NCI-H2196 treated with DMSO at 0.1 percent for 48 hours (cell line): ENCODE data around the gene MYO9B.

Source experiments
- DNase-seq: peaks from one replicate; lab custom pipeline; 2025; ENCODE audit not compliant: unreplicated experiment; lab: John Stamatoyannopoulos, UW

MYO9B gene, protein sequence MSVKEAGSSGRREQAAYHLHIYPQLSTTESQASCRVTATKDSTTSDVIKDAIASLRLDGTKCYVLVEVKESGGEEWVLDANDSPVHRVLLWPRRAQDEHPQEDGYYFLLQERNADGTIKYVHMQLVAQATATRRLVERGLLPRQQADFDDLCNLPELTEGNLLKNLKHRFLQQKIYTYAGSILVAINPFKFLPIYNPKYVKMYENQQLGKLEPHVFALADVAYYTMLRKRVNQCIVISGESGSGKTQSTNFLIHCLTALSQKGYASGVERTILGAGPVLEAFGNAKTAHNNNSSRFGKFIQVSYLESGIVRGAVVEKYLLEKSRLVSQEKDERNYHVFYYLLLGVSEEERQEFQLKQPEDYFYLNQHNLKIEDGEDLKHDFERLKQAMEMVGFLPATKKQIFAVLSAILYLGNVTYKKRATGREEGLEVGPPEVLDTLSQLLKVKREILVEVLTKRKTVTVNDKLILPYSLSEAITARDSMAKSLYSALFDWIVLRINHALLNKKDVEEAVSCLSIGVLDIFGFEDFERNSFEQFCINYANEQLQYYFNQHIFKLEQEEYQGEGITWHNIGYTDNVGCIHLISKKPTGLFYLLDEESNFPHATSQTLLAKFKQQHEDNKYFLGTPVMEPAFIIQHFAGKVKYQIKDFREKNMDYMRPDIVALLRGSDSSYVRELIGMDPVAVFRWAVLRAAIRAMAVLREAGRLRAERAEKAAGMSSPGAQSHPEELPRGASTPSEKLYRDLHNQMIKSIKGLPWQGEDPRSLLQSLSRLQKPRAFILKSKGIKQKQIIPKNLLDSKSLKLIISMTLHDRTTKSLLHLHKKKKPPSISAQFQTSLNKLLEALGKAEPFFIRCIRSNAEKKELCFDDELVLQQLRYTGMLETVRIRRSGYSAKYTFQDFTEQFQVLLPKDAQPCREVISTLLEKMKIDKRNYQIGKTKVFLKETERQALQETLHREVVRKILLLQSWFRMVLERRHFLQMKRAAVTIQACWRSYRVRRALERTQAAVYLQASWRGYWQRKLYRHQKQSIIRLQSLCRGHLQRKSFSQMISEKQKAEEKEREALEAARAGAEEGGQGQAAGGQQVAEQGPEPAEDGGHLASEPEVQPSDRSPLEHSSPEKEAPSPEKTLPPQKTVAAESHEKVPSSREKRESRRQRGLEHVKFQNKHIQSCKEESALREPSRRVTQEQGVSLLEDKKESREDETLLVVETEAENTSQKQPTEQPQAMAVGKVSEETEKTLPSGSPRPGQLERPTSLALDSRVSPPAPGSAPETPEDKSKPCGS (N-terminal part only)

DNA sequence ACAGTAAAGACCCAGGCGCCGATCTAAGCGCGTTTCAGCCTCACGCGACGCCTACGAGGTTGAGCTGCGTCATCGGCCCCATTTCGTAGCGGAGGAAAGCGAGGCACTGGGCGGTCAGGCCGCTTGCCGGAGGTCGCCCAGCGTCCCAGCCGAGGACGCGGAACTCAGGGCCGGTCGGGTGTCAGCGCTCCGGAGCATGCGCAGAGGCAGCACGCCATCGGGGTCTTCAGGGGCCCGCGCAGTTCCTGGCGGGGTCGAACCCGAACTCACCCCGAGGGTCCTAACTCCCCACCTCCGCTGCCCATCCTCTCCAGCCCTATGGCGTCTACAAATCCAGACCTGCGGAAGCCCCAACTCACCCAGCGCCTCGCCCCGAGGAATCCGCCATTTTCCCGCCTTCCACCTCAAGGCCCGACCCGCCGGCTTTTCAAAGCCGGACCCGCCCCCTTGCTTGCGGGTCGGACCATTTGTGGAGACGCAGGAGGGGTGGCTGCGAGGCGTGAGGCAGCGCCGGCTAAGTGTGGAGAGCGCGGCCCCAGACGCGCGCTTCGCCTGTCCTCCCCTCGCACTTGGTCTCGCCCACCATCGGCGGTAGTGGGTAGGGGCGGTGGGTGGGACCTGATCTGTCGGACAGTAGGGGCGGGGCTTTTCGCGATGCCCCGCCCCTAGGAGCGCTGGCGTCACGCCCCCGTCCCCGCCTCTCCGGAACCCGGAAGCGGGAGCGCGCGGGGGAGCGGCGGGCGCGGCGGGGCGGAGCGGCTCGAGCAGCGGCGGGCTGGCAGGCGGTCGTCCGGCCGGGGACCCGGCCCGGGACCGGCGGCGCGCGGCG lies at the start of gene MYO9B, which contains the start of gene HAUS8:
MYO9B (plus strand) TSS at position 743 of the 829 bp plus-strand sequence. CDS start 25,941 bp downstream, outside the sequence.
HAUS8 (minus strand) TSS at position 418 of the 829 bp plus-strand sequence; CDS start at position 388, 30 bp downstream.
- peak; percentile 95 for DNase-seq

DNA sequence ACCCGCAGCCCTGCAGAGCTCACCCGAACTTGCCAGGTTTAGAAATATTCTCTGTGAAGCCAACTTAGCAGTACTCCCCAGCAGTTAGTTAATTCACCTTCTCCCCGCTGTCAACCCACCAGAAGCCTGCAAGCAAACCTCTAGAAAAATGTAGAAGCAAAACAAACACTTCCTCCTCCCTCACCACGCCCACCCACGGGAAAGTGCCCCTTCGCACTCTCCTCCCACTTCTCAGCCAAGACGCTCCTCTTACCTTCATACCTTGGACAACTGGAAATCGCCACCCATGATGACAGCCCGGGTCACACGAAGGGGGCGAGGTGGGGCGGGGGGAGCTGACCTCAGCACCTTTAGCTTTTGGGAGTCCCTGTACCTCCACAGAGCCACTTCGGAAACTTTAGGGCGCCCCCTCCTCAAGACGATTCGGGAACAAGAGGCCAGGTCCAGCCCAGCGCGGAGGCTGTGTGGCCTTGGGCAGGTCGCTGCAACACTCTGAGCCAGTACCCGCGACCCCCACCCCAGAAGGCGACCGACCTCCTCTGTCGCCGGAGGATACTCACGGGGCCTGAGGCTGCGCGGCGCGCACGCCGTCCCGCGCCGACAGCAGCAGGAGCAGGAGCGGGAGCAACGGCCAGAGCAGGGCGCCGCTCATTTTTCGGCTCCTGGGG lies 49.5 kb upstream of the MYO9B start:
- no peak for DNase-seq

DNA sequence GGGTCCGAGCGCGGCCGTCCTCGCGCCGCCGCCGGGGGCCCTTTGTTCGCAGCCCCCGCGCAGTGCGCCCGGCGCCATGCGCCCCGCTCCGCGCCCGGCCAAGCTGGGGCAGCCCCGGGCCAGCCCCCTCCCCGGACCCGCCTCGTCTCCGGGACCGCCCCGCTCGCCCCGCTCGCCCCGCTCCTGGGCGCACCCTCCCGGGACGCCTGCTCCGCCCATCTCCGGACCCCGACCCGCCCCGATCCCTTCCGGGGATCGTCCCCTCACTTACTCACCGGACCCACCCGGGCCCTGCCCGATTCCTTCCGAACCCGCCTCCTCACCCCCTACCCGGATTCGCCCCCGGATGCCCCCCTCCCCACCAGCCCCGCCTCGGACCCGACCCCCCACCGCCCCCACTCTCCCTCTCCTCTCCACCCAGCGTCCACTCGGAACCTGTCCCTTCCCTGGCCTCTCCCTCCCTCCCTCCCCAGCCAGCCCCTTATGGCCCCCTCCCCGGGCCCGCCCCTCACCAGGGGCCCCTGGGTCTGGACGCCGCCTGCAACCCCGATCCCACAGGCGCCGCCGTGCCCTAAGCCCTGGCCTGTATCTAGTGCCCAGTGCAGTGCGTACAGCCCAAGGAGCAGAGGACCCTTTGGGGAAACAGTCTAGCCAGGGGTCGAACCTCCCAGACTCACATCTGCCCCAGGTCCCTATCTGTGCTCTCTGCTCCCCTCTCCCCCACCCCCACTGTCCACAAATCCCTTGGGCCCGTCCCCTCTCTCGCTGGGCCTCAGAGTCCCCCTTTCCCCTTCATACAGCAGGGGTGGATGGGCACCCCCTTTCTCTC lies 48.7 kb upstream of the MYO9B start, which contains the start of gene CPAMD8:
CPAMD8 (minus strand) TSS at position 105 of the 829 bp plus-strand sequence. CDS start 168 bp downstream, outside the sequence.
- no peak for DNase-seq

DNA sequence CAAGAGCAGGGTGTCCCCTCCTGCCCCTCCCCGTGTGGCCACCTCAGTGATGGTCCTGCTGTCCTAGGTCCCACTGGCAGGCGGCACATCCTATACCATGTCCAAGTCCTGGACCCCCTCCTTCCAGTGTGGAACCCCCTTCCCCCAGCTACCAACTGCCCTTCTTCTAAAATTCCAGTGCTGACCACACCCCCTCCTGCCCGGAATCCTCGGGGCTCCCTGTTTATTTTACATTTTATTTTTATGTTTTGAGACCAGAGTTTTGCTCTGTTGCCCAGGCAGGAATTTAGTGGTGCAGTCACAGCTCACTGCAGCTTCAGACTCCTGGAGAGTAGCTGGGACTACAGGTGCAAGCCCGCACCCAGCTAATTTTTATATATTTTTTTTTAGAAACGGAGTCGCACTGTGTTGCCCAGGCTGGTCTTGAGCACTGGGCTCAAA lies 48.0 kb upstream of the MYO9B start:
- DNase-seq = no peak

DNA sequence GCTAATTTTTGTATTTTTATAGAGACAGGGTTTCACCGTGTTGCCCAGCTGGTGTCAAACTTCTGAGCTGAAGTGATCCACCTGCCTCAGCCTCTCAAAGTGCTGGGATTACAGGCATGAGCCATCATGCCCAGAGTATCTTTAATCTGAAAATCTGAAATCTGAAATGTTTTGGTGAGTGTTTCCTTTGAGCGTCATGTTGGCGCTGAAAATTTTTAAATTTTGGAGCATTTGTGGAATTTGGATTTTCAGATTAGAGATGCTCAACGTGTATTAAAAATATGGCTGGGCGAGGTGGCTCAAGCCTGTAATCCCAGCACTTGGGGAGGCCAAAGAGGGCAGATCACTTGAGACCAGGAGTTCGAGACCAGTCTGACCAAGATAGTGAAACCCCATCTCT lies 43.8 kb upstream of the MYO9B start:
- no peak for DNase-seq

DNA sequence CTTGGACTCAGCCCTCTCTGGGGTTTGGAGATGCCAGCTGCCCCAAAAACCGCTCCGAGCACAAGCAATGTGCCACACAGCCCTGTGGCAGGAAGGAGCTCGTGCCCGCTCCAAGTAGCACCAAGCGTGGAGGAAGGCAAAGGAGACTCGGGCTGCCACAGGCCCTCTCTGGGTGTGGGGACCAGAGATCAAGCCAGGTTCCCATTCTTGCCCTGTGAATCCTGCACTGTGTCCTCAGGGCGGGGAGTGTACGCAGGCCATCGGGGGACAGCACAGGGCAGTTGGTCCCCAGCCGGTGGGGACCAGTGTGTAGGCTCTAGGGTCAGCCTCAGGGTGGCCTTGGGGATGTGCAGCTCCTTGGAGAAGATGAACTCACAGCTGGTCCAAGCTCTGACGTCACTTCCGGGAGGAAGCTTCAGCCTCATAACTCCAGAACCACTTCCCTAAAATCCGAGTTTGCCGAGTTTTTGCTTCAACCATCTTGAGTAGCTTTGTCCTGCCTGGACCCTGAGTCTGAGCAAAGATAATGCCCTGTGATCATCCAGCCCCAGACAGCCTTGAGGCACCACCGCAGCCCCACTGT lies 39.6 kb upstream of the MYO9B start:
- no peak for DNase-seq

DNA sequence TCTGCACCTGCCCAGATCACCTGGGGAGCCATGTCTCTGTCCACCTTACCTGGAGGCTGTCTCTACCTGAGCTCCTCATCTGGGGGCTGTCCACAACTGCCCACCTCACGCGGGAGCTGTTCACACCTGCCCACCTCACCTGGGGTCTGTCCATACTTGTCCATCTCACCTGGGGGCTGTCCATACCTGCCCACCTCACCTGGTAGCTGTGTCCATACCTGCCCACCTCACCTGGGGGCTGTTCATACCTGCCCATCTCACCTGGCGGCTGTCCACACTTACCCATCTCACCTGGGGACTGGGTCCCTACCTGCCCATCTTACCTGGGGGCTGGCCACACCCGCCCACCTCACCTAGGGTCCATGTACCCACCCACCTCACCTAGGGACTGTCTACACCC lies 38.9 kb upstream of the MYO9B start:
- no peak for DNase-seq

DNA sequence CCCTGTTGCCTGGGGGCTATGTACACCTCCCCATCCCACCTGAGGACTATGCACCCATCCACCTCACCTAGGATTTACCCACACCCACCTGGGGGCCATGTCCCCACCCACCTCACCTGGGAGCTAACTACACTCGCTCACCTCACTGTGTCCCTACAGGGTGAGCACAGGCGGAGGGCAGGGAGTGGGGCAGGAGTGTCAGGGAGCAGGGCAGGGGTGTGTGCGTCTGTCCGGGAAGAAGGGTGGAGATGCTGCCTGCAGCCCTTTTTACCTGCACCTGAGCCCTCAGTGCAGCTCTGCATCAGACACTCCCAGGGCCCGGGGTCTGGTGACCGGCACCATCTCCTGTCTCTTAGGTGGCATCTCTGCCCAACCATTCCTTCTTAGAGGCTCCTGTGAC lies 38.4 kb upstream of the MYO9B start:
- DNase-seq = no peak

DNA sequence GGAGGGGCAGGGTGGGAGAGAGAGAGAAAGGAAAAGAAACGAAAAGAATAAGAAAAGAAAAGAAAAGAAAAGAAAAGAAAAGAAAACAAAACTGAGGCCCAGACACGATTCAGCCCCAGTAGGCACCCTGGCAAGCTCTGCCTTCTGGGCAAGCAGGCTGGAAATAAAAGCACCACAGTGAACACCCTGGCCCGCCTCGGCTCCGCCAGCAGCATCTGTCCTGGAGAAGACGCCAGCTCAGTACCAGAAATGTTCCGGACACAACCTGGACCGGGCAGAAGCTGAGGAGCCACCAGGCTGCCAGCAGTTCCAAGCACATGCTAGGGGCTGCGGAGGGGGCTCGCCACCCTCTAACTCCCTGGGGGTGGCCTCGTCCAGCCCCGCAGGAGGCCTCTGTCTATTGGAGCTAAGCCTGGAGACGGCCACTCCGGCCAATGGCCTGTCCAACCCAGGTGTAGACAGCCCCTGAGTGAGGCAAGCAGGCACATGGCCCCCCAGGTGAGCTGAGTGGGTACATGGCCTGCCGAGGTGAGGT lies 37.5 kb upstream of the MYO9B start:
- no peak for DNase-seq

DNA sequence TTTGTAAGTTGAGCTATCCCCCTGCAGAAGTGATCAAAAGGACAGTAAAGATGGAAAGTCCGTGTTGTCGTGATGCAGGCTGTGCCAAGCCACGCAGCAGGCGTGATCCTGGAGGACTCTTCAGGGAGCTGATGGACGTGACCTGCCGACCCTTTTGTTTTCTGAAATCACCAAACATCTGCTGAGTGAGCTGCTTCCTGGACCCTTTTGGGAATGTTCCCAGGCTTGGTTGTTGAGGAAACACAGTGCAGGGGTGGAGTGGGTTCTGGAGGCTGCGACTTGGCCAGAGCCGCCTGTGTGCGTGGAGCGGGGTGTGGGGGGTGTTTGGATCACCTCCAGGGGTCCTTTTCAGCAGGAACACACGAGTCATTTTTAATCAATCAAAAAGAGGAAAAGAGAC lies 33.6 kb upstream of the MYO9B start:
- no peak for DNase-seq

DNA sequence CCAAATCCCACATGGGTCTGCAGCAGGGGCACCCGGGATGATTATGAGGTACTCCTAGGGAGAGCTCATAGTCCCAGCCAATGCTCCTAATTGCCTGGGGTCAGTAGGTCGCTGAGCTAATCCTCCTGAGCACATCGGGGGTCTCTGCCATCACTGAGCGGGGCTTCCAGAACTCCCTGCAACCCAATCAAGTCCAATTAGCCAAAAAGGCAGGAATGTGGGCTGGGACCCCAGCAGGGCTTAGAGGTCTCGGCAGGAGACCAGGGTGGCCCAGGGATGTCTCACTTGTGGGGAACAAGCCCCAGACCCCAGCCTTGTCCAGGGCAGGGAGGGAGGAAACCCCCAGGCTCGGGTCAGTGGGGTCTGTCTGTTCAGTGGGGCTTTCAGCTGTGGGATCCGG lies 31.8 kb upstream of the MYO9B start:
- no peak for DNase-seq

DNA sequence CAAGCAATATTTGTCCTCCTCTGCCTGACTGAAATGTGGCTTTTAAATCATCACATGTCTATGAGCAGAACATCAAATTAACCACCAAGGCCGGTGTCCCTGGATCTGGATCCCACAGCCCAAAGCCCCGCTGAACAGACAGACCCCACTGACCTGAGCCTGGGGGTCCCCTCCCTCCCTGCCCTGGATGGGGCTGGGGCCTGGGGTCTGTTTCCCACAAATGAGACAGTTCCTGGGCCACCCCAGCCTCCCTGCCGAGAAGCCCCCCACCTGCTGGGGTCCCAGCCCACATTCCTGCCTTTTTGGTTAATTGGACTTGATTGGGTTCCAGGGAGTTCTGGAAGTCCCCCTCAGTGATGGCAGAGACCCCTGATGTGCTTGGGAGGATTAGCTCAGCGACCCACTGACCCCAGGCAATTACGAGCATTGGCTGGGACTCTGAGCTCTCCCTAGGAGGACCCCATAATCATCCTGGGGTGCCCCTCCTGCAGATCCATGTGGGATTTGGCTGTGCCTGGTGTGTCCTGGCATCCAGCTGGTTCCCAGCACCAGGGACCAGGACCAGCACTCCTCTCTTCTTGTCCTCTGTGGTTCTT lies 29.6 kb upstream of the MYO9B start:
- DNase-seq = no peak

DNA sequence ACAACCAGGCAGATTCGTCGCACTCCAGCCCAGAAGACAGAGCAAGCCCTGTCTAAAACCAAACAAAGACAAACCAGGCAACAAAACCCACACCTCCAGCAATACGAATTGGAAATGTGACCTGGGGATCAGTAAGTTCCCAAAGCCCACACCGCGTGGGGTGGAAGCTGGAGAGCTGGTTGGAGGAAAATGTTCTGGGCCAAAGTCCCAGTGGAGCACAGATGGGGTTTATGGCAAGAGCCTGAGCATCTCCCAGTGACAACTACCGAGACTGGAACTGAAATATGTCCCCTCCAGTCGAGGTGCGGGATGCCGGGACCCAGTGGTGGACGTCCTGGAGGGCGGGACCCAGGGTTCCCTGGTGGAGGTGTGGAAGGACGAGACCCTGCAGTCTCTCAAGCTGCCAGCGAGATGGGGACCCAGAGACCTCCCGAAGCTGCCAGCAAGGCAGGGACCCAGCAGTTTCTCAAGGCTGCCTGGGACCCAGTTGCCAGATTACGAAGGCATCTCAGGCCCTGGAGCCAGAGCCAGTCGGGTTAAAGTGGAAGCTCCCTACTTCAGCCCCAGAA lies 26.6 kb upstream of the MYO9B start:
- no peak for DNase-seq

DNA sequence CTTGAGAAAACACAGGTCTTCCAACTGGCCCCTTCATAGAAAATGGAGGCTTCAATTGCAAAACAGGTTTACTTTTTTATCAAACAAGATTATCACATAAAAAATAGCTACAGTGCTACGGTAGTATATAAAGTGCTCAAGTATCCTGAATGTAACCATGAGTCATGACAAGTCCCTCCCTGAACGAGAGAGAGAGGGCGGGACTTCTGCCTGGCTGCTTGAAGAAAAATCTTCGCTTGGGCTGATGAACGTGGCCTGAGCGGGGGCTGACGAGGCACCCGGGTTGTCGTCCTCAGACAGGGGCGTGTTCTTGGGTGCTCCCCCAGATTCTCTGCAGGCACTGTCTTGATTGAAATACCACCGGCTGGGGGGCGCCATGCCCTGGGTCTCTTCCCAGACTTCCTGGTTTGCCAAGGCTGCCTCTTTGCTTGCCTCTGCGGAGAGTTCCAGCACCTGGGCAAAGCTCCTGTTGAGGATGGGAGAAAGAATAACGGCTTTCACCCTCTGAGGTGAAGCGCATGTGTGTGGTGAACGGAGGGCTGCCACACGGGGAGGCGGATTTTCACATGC lies 25.8 kb upstream of the MYO9B start:
- no peak for DNase-seq

DNA sequence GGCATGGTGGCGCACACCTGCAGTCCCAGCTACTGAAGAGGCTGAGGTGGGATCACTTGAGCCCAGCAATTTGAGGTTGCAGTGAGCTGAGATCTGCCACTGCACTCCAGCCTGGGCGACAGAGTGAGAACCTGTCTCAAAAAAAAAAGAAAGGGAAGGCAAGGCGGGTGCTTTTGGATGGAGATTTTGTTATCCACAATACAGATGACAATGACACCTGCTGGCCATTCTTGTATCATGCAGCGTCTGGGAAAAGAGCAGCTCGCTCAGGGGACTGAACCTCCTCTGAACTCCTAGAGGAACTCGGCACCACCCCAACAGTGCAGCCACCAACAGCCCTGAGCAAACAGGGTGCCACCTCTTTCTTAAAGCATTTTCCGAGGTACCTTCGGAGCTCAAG lies 23.1 kb upstream of the MYO9B start:
- peak; percentile 32 for DNase-seq

DNA sequence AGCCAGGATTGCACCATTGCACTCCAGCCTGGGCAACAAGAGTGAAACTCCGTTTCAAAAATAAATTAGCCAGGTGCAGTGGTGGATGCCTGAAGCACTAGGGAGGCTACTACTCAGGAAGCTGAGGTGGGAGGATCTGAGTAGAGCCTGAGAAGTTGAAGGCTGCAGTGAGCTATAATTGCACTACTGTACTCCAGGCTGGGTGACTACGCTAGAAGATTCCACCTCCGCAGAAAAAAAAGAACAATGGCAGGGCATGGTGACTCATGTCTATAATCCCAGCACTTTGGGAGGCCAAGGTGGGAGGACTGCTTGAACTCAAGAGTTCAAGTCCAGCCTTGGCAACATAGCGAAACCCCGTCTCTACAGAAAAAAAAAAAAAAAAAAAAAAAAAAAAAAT lies 20.8 kb upstream of the MYO9B start:
- DNase-seq = no peak

DNA sequence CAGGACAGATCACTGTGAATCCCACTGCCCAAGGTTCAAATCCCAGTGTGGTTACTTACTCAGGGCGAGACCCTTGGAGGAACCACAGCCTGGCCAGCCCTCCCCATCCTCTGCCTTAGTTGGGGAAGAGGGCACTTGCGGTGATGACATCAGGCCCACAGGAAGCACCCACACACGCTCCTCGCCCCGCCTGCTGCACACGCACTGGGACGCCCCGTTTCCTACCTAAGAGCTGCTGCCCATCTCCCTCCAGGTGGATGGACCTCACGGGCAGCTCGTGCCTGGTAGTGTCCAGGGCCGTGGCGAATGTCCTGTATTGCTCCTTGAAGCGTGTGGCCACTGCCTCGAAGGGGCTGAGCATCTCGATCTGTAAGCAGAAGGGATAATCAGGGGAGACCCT lies 19.9 kb upstream of the MYO9B start:
- no peak for DNase-seq
